ENCODE results near the gene AMY2B. TPM values are rescaled to one million over a fixed set of nuclear protein-coding genes. Genes with fewer than 3 reads are reported as not detected.
"Not testable (repeated sequence)": the region's sequence is repeated elsewhere in the genome, so short reads cannot be mapped to it uniquely, and the experiment has no call there.

AMY2B gene
- 16.0 TPM for polyA plus RNA-seq (ENCODE audit: insufficient read length)

GRCh38 chr1:103571289-103571688 is at the start of gene AMY2B:
AMY2B (plus strand) TSS chr1:103571589; CDS start chr1:103571603, 14 bp downstream.
- not testable (repeated sequence) for DNase-seq

- DNase-seq, result no peak
These were observed 48.0 kb upstream of the AMY2B start for GRCh38 chr1:103523346-103523745.

GRCh38 chr1:103525114-103525606 is 46.2 kb upstream of the AMY2B start:
- peak; percentile 37 for DNase-seq

GRCh38 chr1:103525607-103526507 is 45.5 kb upstream of the AMY2B start, which contains the start of gene RNPC3:
RNPC3 (plus strand) TSS chr1:103525699; CDS start chr1:103526071, 372 bp downstream.
- DNase-seq, result peak; percentile 93

GRCh38 chr1:103527331-103527730 is 44.1 kb upstream of the AMY2B start:
- DNase-seq, result no peak

GRCh38 chr1:103529746-103530145 is 41.6 kb upstream of the AMY2B start:
- DNase-seq, result no peak

GRCh38 chr1:103538226-103538625 is 33.2 kb upstream of the AMY2B start:
- DNase-seq, result no peak

GRCh38 chr1:103541431-103541830 is 30.0 kb upstream of the AMY2B start:
- DNase-seq, result no peak

- no peak for DNase-seq
These were observed 24.9 kb upstream of the AMY2B start for GRCh38 chr1:103546496-103546895.

GRCh38 chr1:103547840-103548239 is 23.5 kb upstream of the AMY2B start:
- DNase-seq, result no peak

- no peak for DNase-seq
These were observed 11.0 kb upstream of the AMY2B start for GRCh38 chr1:103560427-103560826.

GRCh38 chr1:103561124-103561523 is 10.3 kb upstream of the AMY2B start:
- not testable (repeated sequence) for DNase-seq

GRCh38 chr1:103561643-103562395 is 9.6 kb upstream of the AMY2B start:
- DNase-seq, result no peak

- no peak for DNase-seq
These were observed 8.3 kb upstream of the AMY2B start for GRCh38 chr1:103563056-103563455.

- DNase-seq, result no peak
These were observed 1.9 kb upstream of the AMY2B start for GRCh38 chr1:103569493-103569892.

- no peak for DNase-seq
These were observed 4.7 kb downstream of the AMY2B start for GRCh38 chr1:103576065-103576464.

- DNase-seq, result not testable (repeated sequence)
These were observed 5.4 kb downstream of the AMY2B start for GRCh38 chr1:103576784-103577183.

- DNase-seq, result no peak
These were observed 11.1 kb downstream of the AMY2B start for GRCh38 chr1:103582464-103582863.

GRCh38 chr1:103583887-103584286 is 12.5 kb downstream of the AMY2B start:
- DNase-seq, result no peak

GRCh38 chr1:103584537-103584936 is 13.1 kb downstream of the AMY2B start:
- DNase-seq, result no peak

GRCh38 chr1:103602740-103603139 is 31.4 kb downstream of the AMY2B start:
- DNase-seq, result not testable (repeated sequence)

- no peak for DNase-seq
These were observed 45.0 kb downstream of the AMY2B start for GRCh38 chr1:103616362-103616761.

- not testable (repeated sequence) for DNase-seq
These were observed 45.6 kb downstream of the AMY2B start, which contains the start of gene AMY2A for GRCh38 chr1:103616994-103617477. AMY2A (plus strand) TSS chr1:103617427; CDS start chr1:103617441, 14 bp downstream.
